MCF 10A (cell line): ENCODE measurements around the gene COBL. TPM values are rescaled to one million over a fixed set of nuclear protein-coding genes. Genes with fewer than 3 reads are reported as not detected.

Source experiments
- BruUV-seq: library from RNA; stranded (reverse); fragments of 400-500 nt; replicated peaks from 2 replicates; lab custom pipeline; 2021; lab: Mats Ljungman, UMichigan
- CTCF ChIA-PET: fragments of 300-600 bp; sonication (Branson Sonifier 250); formaldehyde crosslinking; extraction: SDS; loops from one replicate; lab custom pipeline; 2021; ENCODE audit warnings: antibody characterized with exemption, inconsistent platforms; lab: Yijun Ruan, JAX
- POLR2A ChIA-PET: fragments of 300-600, 350-650 bp; sonication (Branson Sonifier 250); formaldehyde crosslinking; extraction: SDS; loops from one replicate; lab custom pipeline; 2020; ENCODE audit warnings: antibody characterized with exemption, inconsistent platforms; lab: Yijun Ruan, JAX
- DNase-seq: peaks from one replicate; pipeline ENCODE4 v3.0.0-alpha.2; 2018; ENCODE audit not compliant: unreplicated experiment
- H3K27ac Mint-ChIP-seq: one replicate; pipeline ENCODE4 v1.8.0; 2022; ENCODE audit warnings: mild to moderate bottlenecking, low read depth, mixed read lengths; ENCODE audit not compliant: unreplicated experiment
- H3K27me3 Mint-ChIP-seq: one replicate; pipeline ENCODE4 v1.8.0; 2022; ENCODE audit warnings: mixed read lengths; ENCODE audit not compliant: insufficient read depth, unreplicated experiment
- H3K36me3 Mint-ChIP-seq: one replicate; pipeline ENCODE4 v1.8.0; 2022; ENCODE audit warnings: mild to moderate bottlenecking, moderate library complexity, mixed read lengths; ENCODE audit not compliant: insufficient read depth, unreplicated experiment
- H3K4me1 Mint-ChIP-seq: one replicate; pipeline ENCODE4 v1.8.0; 2022; ENCODE audit warnings: mixed read lengths; ENCODE audit not compliant: insufficient read depth, unreplicated experiment
- H3K4me3 Mint-ChIP-seq: one replicate; pipeline ENCODE4 v1.8.0; 2022; ENCODE audit warnings: mild to moderate bottlenecking, moderate library complexity, mixed read lengths; ENCODE audit not compliant: unreplicated experiment
- H3K9me3 Mint-ChIP-seq: one replicate; pipeline ENCODE4 v1.8.0; 2022; ENCODE audit warnings: mixed read lengths; ENCODE audit not compliant: unreplicated experiment
- intact Hi-C: fragments of 100-400 bp; cut with micrococcal nuclease; formaldehyde crosslinking; loops from 2 replicates; pipeline ENCODE4 v1.14.1; 2022
- total RNA-seq: library from RNA; stranded (reverse); gene quantifications from 2 replicates; pipeline ENCODE4 v1.2.3, GENCODE V29; 2022
- TF ChIP-seq, protein P1 (sequence below): fragments of 200-600 bp; IDR thresholded peaks from one replicate; pipeline ENCODE4 v1.8.0; 2022; ENCODE audit warnings: antibody characterized with exemption, mild to moderate bottlenecking; ENCODE audit not compliant: unreplicated experiment

The COBL gene
- total RNA-seq, 1 experiment from 2014 or later: 12.3 TPM

DNA sequence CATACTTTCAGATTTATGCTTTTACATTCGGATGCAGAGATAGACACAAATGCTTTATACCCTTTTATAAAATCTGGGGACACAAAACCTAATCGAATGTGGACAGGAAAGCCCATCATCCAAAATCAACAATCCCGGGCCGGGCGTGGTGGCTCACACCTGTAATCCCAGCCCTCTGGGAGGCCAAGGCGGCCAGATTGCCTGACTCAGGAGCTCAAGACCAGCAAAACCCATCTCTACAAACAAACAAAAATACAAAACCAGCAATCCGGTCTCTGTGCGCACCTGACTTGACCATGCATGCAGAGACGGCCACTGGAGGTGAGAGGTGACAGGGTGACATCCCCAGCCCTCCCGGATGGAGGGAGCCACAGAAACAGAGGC, 13.5 kb downstream of the COBL start:
- intact Hi-C loops: no loop called here
- Mint-ChIP-seq H3K4me1 (peaks cover 8% of the 10 kb centered on the region), H3K36me3 (peaks cover 5% of the 10 kb centered on the region), H3K27me3 (no peaks in the 10 kb centered on the region), H3K9me3 (no peaks in the 10 kb centered on the region), H3K27ac (peak overlapping the region; percentile 63), H3K4me3 (no peak overlapping the region)
- BruUV-seq: no TSS peak
- DNase-seq: no peak
- CTCF ChIA-PET: interaction anchor here (0.8 to 2.2 kb wide), 4 partner anchors 78 to 140 kb away, joined by 3 to 7 read pairs (median 4); no protein-coding TSS in a partner anchor
- TF ChIP-seq, protein P1, sequence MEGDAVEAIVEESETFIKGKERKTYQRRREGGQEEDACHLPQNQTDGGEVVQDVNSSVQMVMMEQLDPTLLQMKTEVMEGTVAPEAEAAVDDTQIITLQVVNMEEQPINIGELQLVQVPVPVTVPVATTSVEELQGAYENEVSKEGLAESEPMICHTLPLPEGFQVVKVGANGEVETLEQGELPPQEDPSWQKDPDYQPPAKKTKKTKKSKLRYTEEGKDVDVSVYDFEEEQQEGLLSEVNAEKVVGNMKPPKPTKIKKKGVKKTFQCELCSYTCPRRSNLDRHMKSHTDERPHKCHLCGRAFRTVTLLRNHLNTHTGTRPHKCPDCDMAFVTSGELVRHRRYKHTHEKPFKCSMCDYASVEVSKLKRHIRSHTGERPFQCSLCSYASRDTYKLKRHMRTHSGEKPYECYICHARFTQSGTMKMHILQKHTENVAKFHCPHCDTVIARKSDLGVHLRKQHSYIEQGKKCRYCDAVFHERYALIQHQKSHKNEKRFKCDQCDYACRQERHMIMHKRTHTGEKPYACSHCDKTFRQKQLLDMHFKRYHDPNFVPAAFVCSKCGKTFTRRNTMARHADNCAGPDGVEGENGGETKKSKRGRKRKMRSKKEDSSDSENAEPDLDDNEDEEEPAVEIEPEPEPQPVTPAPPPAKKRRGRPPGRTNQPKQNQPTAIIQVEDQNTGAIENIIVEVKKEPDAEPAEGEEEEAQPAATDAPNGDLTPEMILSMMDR: no peak
- POLR2A ChIA-PET: interaction anchor here (0.6 to 1.4 kb wide), 6 partner anchors 10 to 63 kb away, joined by 3 to 9 read pairs (median 4); no protein-coding TSS in a partner anchor

DNA sequence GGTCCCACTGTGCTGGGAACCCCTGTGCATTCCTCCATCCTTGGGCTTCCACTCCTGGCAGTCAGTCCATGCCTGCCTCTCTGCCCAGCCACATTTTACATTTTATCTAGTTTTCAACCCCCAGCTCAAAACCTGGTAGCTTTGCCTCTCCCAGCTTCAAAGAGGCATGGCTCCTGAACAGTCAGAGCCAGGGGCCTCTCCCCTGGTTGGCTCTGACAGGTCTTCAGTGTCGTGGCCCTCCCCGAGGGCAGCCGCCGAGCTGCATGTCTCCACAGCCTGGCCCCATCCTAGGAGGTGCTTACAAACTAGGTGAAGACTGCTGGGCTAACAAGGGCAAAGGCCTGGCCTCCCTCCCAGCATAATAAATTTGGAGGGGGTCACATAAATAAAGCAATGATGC, 14.8 kb downstream of the COBL start:
- Mint-ChIP-seq H3K4me1 (peaks cover 7% of the 10 kb centered on the region), H3K27me3 (no peaks in the 10 kb centered on the region), H3K4me3 (no peak overlapping the region), H3K9me3 (no peaks in the 10 kb centered on the region), H3K36me3 (peaks cover 5% of the 10 kb centered on the region), H3K27ac (no peak overlapping the region)
- intact Hi-C loops: no loop called here
- POLR2A ChIA-PET: interaction anchor here (0.6 kb wide), 1 partner anchor 223 kb away, joined by 4 read pairs; no protein-coding TSS in a partner anchor
- DNase-seq: no peak
- CTCF ChIA-PET: interaction anchor here (1.3 to 1.6 kb wide), 2 partner anchors 9 to 76 kb away, joined by 3 to 6 read pairs; no protein-coding TSS in a partner anchor
- no TSS peak for BruUV-seq
- TF ChIP-seq, protein P1: no peak

DNA sequence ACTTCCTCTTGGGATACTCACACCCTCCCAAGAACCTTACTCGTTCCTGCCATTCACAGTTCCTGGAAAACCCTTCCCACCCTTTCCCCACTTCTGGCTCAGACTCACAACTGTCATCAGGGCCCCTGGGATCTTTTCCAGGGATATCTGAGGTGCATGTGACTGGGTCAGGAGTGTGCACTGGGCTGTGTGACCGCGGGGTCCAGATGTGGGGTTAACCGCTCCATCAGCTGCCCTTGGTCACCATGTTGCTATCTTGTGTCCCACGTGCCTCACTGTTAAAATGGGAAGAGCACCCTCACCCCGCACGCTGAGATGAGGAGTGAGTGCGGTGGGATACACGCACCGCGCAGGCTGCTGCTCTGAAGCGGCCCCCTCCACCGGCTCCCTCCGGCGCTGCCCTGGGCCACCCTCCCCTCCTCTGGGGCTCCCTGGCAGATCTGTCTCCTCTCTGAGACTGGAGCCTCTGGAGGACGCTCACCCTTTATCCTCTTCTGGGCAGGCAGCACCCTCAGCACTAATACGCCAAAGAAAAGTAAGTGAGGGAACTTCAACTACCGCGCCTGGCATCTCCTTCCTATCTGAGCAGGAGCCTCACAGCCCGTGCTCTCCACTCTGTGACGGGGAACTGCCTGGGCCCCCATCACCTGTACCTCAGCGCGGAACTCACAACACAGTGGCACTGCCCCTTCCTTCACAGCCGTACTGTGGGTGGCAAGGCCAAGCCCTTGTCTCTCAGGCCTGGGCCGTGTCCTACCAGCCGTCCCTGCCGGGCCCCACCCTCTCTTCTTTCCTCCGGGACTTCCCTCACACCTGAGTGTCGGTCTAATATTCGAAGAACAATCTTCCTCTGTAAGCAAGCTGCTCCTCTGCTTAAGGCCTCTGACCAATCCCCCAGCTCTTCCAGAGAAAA, 15.6 kb downstream of the COBL start:
- no peak for DNase-seq
- no peak overlapping the region for H3K4me3 Mint-ChIP-seq
- no peak overlapping the region for H3K27ac Mint-ChIP-seq
- ChIA-PET CTCF (interaction anchor here (1.3 to 1.6 kb wide), 2 partner anchors 10 to 75 kb away, joined by 3 to 6 read pairs; no protein-coding TSS in a partner anchor), POLR2A (no interaction called here)
- BruUV-seq: no TSS peak
- peaks cover 5% of the 10 kb centered on the region for H3K36me3 Mint-ChIP-seq
- no peaks in the 10 kb centered on the region for H3K9me3 Mint-ChIP-seq
- intact Hi-C loops: no loop called here
- TF ChIP-seq, protein P1: no peak
- H3K27me3 Mint-ChIP-seq: no peaks in the 10 kb centered on the region
- H3K4me1 Mint-ChIP-seq: peaks cover 7% of the 10 kb centered on the region
